DOHH2 (cell line): ENCODE data around the gene MEST.
"Not testable (repeated sequence)": the region's sequence is repeated elsewhere in the genome, so short reads cannot be mapped to it uniquely, and the experiment has no call there.

Experiments
- CTCF ChIP-seq: fragments of 200-600 bp; sonication (generic); IDR thresholded peaks from one replicate; pipeline ENCODE4 v1.5.1; 2014; ENCODE audit warnings: antibody characterized with exemption, mild to moderate bottlenecking, low read depth, low read length; ENCODE audit not compliant: poor library complexity, severe bottlenecking
- EZH2phosphoT487 ChIP-seq: fragments of 200-600 bp; sonication (generic); IDR thresholded peaks from 2 replicates; pipeline ENCODE4 v1.6.1; 2017; ENCODE audit warnings: borderline replicate concordance, mild to moderate bottlenecking, antibody characterized with exemption, low read length, moderate library complexity, mixed read lengths

DNA sequence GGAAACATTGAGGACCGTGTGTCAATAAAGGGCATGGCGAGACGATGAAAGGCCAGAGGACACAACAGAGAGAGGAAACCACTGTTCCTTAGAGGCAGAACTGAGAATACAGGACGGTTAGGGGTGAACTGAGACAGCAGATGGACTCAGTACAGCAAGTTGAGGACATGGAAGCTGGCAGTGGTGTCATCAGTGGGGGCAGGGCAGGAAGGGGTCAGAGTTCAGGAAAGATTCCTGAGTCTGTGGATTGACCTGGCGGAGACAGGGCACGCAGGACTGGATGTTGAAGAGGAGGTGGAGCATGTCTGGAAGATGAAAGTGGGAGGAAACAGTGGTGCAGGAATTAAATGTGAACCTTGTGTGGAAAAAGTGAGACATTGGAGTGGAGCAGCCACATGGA is 46.0 kb downstream of the MEST start:
- not testable (repeated sequence) for TF ChIP-seq CTCF, EZH2phosphoT487
